GM19397 (cell line): ENCODE measurements around the gene PTPRM.

Source experiments
- ATAC-seq: cut with Tn5 transposase; IDR thresholded peaks from one replicate; pipeline ENCODE4 v1.9.1; 2021; ENCODE audit warnings: mild to moderate bottlenecking, moderate library complexity; ENCODE audit not compliant: unreplicated experiment

Gene PTPRM

DNA sequence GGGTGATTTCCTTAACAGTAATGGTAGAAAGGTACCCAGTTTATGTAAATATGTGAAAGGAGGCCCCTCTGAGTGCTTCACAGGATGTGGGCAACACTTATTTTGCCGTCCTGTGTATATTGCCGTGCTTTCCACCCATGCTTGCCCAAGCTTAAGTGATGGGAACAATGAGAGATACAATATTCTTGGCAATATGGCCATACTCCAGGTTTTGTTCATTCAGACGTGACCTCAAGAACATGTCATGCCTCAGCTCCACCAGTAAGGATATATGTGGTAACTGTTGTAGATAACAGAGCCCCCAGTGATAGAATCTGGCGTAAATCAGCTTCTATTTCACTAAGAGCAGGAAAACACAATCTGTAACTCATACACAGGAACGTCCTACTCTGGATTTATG, 318.7 kb downstream of the PTPRM start:
- no peak for ATAC-seq

- no peak for ATAC-seq
These were observed 319.3 kb downstream of the PTPRM start for GRCh38 chr18:7886436-7886835.

DNA sequence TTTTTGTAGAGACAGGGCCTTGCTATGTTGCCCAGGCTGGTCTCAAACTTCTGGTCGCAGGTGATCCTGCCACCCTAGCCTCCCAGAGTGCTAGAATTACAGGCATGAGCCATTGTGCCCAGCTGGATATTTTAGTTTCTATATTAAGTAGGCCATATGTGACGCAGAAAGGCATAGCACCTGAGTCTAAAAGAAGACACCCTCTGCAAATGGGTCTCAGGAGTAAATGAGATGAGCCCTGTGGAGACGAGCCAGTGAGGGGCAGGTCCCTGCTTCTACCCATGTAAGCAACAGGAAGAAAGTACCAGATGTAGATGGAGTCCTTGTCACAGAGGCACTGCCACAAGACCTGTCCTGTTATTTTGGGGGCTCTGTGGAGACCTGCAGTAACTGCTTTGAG, 322.4 kb downstream of the PTPRM start:
- no peak for ATAC-seq

DNA sequence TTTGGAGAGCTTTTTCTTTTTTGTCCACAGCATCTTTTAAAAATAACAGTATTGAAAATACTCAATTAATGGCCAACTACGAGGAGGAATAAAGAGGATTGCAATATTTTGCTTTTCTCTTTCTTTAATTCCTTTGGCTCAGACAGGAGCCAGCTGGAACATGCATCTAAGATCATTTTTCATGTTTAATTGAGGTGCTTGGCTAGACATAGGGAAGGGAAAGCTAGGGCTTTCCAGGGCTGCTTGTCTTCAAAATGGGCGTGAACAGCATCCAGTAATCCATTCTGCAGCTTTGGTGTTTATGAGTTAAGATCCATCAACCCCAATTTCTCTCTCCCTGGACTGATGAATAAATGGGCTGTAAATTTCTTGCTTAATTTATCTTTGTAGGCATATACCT, 323.0 kb downstream of the PTPRM start:
- no peak for ATAC-seq

DNA sequence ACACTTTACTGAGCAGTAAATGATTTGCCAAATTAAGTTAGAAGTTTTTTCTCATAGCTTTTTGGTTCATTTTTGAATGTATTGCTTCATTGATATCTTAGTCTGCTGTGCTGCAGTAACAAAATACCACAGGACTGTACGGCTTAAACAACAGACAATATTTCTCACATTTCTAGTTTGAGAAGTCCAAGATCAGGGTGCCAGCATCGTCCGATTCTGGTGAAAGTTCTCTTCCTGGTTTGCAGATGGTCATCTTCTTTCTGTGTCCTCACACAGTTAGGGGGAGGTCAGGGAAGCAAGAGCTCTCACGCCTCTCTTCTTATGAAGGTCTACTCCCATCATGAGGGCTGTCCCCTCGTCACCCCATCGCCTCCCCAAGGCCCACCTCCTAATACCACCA, 325.4 kb downstream of the PTPRM start:
- no peak for ATAC-seq

GRCh38 chr18:7894592-7894991, 327.5 kb downstream of the PTPRM start:
- ATAC-seq: no peak

DNA sequence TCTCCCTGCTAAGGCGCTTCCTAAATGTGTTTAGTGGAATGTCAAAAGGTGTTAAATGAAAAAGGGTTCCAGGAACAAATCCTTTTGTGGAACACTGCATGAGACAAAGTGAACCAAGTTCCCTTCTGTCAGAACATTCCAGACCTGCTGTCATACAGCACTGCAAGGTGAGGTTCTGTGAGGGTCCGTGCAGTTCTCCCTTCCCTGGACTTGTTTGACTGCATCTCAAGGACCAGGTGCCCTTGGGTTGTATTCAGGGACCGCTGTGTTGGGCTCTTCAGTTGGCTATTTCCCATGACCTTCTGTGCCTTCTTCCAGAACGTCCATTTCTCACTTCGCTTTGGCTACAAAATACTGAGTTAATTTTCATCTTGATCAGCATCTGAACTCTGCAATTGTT, 328.2 kb downstream of the PTPRM start:
- no peak for ATAC-seq

DNA sequence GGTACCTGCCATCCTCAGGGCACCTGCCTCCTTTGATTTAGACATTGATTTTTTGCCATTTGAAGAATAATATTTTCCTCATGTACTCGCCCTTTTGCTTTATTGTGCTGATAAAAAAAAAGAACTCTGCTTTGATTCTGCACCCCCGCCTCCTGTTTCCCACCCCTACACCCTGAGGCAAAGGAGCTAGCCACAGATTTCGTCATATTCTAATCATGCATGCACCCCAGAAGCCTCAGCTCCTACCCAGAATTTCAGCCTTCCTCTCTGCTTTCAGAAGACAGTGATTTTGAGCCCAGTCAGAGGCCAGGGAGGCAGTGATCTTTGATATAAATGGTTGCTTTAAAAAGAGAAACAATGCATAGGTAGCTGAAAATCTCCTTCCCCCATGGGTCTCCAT, 329.0 kb downstream of the PTPRM start:
- no peak for ATAC-seq

- no peak for ATAC-seq
These were observed 329.8 kb downstream of the PTPRM start for GRCh38 chr18:7896805-7897518.

DNA sequence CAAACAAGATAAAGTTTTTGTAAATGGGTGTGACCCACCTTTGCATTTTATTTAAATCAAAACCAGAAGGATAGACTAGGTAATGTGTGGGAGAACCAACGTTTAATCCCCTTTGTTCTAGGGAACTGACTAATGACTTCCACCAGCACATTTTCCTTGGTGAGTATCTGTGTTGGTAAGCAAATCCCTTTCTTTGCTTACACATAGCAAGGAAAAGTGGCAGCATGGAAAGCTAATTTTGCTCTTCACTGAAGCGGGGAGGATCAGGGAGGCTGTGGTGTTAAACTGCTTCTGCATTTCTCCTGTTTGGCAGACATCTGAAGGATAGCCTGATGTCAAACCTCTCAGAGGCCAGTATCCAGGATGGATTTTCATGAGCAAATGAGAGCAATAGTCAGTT, 331.1 kb downstream of the PTPRM start:
- no peak for ATAC-seq

DNA sequence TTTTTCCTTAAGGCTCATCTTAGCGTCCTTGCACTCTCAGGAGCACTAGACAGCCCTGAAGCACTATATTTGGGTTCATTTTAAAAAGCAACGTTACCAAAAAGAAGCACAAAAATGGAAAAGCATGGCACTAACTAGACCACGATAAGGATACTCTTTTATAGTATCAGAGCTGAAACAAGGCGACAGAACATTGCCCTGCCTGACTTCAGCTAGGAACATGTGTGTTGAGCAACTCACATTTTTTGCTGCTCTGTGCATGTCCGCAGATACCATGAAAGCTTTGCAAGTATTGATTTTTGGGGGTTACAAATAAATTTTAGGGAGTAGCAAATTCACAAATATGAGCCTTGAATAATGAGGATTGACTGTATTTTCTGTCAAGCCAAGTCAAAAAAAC, 332.0 kb downstream of the PTPRM start:
- ATAC-seq: no peak

GRCh38 chr18:7900091-7900490, 333.0 kb downstream of the PTPRM start:
- no peak for ATAC-seq

DNA sequence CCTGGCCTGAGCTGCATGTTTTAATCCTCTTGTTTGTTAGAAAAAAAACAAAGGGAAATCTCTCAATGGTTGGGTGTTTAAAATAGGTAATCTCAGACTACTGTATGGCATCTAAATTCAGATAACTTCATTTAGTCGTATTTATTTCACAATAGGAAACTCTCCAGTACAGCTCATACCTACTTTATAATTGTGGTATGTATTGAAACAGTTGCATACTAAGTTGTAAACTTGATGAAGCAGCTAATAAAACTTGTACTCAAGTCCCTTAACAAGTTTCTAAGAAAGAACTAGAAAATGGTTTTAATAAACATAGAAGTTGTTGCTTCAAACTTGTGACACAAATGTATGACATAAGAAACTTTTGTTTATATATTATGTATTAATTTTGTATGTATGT, 334.5 kb downstream of the PTPRM start:
- no peak for ATAC-seq

- no peak for ATAC-seq
These were observed 335.3 kb downstream of the PTPRM start for GRCh38 chr18:7902399-7902839.

DNA sequence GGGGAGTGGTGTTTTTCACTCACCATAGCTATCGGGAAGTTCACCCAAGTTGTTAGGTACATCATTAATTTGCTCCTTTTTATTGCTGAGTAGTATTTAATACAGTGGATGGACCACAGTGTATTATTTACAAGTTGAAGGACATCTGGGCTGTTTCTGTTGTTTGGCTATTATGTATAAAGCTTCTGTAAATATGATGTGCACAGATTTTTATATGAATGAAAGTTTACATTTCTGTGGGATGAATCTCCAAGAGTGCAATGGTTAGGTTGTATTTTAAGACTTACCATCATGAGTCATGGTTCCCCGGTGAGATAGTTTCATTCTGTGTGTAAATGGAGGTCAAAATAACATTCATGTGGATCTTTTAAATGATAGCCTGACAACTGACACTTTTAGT, 337.4 kb downstream of the PTPRM start:
- no peak for ATAC-seq

DNA sequence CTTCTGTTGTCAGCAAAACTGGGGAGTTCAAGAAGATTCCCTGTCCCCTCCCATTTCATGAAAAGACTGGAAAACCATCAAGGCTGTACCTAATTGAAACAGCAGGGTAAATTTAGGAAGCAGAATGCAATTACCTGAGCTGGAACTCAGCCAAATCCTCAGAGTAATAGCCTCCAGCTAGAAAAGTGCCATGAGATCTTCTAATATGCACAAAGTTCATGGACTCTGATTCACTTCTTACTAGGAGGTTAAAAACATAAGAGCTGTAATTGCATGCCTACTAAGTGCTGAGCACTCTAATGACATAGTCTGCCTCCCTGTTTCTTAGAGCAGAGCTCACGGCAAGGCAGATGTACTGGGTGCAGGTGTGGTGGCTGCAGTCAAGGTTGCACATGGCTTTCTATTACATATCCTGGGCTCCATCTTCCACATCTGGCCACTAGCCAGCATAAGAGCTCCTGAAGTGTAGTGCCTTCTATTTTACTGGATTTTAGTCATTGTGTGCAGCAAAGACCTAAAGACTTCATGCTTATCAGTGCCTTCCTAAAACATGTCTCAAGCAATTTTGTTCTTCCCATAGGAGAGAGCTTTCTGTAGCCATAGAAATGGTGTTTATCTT, 341.7 kb downstream of the PTPRM start:
- ATAC-seq: no peak

GRCh38 chr18:7914834-7915670, 347.9 kb downstream of the PTPRM start:
- ATAC-seq: no peak

DNA sequence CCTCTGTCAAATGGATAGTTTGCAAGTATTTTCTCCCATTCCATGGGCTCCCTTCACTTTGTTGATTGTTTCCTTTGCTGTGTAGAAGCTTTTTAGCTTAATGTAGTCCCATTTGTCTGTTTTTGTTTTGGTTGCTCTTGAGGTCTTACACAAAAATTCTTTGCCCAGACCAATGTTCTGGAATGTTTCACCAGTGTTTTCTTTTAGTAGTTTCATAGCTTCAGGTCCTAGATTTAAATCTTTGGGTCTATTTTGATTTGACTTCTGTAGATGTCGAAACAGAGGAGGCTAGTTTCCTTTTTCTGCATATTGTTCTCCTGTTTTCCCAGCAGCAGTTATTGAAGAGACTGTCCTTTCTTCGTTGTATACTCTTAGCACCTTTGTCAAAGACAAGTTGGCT, 351.6 kb downstream of the PTPRM start:
- no peak for ATAC-seq

- no peak for ATAC-seq
These were observed 352.4 kb downstream of the PTPRM start for GRCh38 chr18:7919565-7919964.

DNA sequence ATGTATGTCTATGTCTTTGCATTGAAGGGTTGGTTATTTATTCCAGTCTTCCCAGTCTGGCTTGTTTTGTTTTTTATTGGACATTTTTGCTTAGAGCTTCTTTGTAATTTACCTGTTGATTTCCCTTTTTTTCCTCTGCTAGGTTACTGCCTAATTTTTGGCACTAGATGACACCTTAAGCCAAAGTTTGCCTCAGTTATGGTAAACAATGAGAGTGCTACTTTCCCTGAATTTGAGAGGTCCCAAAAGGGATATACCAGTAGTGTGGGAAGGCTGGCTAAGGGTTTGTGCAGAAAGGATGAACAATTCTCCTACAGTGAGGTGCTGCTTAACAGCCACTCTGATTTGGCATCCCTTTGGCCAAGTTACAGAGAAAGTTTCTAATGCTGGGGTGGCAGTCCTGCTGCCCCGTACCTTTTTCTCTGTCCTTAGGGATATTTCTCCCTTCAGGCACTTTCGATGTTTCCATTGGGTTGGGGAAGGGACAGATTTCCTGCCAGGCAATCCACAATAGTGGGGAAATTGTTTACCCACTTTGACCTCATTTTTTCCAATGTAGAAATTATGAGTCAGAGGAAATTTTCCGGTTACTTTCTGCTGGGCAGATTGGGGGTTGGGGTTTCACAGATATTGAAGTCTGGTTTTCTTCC, 354.9 kb downstream of the PTPRM start:
- no peak for ATAC-seq

- ATAC-seq: no peak
These were observed 356.0 kb downstream of the PTPRM start for GRCh38 chr18:7923105-7923504.
